Right forelimb (tissue), 1 donor: ENCODE data around the gene CGB1.
"Not testable (repeated sequence)": the region's sequence is repeated elsewhere in the genome, so short reads cannot be mapped to it uniquely, and the experiment has no call there.

Experiments
- DNase-seq: peaks from one replicate; pipeline ENCODE4 v3.0.0-alpha.2; 2018

CGB1 gene

DNA sequence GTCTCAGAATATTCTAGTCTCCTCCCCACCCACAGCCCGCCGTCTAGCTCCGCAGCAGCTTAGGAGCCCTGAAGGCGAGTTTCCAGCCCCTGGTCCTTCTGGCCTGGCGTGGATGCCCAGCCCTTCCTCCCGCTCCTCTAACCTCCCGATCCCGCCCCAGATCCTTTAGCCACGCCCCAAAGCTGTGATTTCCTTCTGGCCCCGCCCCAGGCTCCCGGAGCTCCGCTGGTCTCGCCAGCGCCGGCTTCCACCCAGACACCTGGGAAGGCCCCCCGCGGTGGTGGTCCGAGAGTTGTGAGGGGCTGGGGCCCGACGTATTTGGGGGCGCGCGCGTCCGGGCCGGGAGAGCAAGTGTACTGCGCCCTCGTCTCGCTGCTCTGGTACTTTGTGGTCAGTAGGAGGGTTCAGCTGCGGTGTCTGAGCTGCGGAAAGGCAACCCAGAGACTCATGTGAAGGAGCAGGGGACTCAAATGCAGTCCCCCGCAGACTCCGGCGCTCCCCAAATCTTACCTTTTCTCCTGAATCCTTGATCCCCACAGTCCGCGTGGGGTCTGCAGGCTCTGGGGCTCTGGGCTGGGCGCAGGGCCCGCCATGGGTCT, 21.0 kb upstream of the CGB1 start, which contains the start of gene CGB7:
Gene CGB7, minus strand, starts transcription at position 114 of the 599 bp plus-strand sequence. CDS start 2,374 bp downstream, outside the sequence.
- no peak for DNase-seq

- DNase-seq, result not testable (repeated sequence)
Measured at GRCh38 chr19:49056902-49057596, 20.4 kb upstream of the CGB1 start.

- DNase-seq, result no peak
Measured at GRCh38 chr19:49056101-49056901, 19.6 kb upstream of the CGB1 start.

DNA sequence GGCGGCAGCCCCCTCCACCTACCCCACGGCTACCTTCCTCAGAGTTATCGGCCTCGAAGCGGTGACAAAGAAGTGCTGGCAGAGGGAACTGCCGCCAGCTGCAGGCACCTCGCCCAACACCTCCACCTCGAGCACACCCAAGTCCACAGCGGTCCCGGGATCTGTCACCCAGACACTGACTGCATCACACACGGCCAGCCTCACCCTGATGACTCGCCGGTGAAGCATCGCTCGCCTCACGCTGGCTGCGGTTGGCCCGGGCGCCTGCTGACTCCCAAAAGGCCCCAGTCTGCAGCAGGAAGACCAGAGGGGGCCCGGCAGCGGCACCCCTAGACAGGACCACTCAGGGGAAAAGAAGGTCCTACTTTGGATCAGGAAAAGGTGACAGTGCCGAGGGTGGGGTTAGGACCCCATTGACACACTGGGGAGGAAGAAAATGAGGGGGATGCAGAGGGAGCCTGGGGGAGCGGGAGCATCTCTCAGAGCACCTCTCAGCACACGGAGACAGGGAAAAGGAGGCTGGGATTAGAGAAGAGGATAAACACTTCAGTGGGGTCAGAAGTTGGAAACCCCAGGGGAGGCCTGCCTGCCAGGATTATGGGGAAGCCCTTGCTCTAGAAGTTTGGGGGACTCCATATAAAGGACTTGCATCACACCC, 13.8 kb upstream of the CGB1 start:
- DNase-seq, result not testable (repeated sequence)

GRCh38 chr19:49049834-49050233, 13.1 kb upstream of the CGB1 start:
- not testable (repeated sequence) for DNase-seq

GRCh38 chr19:49049011-49049410, 12.3 kb upstream of the CGB1 start, which contains the start of gene CGB8:
CGB8 (minus strand) TSS chr19:49049111; CDS start chr19:49048739, 372 bp downstream.
- not testable (repeated sequence) for DNase-seq

- DNase-seq, result not testable (repeated sequence)
Measured at GRCh38 chr19:49043548-49043947, 6.9 kb upstream of the CGB1 start, which contains the start of gene CGB5. CGB5 (plus strand) TSS chr19:49043848; CDS start chr19:49044210, 362 bp downstream.

GRCh38 chr19:49042666-49043065, 6.0 kb upstream of the CGB1 start:
- not testable (repeated sequence) for DNase-seq

GRCh38 chr19:49042177-49042576, 5.5 kb upstream of the CGB1 start:
- DNase-seq, result no peak

DNA sequence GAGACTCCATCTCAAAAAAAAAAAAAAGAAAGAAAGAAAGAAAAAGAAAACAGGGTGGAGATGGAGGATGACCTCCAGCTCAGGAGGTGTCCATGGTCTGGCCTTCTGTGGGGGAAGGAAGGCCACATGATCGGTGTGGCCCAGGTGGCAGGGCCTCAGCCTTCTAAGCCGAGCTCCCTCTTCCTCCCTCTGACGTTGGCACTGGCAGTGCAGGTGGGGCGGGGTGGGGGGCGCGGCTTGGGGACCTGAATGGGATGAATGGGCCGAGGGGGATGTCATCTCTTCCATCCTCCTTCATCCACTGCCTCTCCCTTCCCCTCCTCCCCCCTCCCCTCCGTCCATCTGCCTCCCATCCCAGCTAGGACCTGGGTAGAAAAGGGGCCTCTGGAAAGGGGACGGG, 3.0 kb upstream of the CGB1 start:
- not testable (repeated sequence) for DNase-seq

GRCh38 chr19:49038557-49039276, 2.0 kb upstream of the CGB1 start:
- not testable (repeated sequence) for DNase-seq

DNA sequence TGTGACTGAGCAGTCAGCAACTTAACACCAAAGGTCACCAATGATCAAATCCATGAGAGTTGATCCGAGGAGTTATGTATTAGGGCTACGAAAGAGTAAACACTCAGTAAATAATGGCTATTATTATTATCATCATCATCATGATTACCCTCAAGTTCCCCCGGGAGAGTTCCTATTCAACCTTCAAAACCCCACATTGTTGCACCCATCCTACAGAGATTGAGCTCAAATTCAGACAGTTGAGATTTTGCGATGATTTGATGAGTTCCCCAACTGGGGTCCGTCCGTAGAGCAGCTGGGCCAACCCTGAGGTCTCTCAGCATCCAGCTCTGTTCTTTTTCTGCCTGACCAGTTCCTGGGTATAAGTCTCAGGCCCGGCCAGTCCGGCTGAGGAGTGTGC, 1.4 kb upstream of the CGB1 start:
- DNase-seq, result not testable (repeated sequence)

- DNase-seq, result not testable (repeated sequence)
Measured at GRCh38 chr19:49031642-49032301, 4.9 kb downstream of the CGB1 start, which contains the start of gene CGB2. CGB2 (plus strand) TSS chr19:49031890; CDS start chr19:49032096, 206 bp downstream.

DNA sequence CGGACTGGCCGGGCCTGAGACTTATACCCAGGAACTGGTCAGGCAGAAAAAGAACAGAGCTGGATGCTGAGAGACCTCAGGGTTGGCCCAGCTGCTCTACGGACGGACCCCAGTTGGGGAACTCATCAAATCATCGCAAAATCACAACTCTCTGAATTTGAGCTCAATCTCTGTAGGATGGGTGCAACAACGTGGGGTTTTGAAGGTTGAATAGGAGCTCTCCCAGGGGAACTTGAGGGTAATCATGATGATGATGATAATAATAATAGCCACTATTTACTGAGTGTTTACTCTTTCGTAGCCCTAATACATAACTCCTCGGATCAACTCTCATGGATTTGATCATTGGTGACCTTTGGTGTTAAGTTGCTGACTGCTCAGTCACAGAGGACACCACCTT, 6.4 kb downstream of the CGB1 start:
- DNase-seq, result not testable (repeated sequence)

GRCh38 chr19:49029749-49030148, 6.9 kb downstream of the CGB1 start:
- not testable (repeated sequence) for DNase-seq

DNA sequence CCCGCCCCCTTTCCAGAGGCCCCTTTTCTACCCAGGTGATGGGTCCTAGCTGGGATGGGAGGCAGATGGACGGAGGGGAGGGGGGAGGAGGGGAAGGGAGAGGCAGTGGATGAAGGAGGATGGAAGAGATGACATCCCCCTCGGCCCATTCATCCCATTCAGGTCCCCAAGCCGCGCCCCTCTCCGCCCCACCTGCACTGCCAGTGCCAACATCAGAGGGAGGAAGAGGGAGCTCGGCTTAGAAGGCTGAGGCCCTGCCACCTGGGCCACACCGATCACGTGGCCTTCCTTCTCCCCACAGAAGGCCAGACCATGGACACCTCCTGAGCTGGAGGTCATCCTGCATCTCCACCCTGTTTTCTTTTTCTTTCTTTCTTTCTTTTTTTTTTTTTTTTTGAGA, 8.0 kb downstream of the CGB1 start:
- not testable (repeated sequence) for DNase-seq

DNA sequence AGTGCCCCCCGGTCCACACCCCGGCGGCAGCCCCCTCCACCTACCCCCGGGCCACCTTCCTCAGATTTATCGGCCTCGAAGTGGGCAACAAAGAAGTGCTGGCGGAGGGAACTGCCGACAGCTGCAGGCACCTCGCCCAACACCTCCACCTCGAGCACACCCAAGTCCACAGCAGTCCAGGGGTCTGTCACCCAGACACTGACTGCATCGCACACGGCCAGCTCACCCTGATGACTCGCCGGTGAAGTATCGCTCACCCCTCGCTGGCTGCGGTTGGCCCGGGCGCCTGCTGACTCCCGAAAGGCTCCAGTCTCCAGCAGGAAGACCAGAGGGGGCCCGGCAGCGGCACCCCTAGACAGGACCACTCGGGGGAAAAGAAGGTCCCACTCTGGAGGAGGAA, 11.1 kb downstream of the CGB1 start:
- not testable (repeated sequence) for DNase-seq

- not testable (repeated sequence) for DNase-seq
Measured at GRCh38 chr19:49025088-49025487, 11.6 kb downstream of the CGB1 start.

DNA sequence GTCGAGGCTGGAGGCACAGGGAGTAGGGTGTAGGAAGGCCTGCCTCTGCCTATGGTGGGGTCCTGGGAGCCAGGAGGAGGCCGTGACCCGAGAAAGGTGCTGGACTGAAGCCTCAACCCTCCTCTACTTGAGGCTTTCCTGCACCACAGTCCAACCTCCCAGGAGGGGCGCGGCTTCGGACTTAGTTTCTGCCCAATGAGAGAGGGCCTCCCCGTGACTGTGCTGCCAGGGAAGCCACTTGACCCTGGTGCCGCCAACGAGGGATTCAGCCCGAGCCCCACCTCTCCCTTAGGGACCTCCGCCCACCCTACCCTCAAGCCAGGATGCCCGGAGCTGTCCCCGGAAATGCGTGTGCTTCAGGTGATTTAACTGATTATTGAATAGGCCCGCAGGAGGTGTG, 12.5 kb downstream of the CGB1 start, which contains the start of gene CGB3:
Gene CGB3, minus strand, starts transcription at position 101 of the 400 bp plus-strand sequence. CDS start 362 bp downstream, outside the sequence.
- not testable (repeated sequence) for DNase-seq

GRCh38 chr19:49022116-49022515, 14.6 kb downstream of the CGB1 start:
- no peak for DNase-seq
